Measurements from ENCODE around the gene TEX11.
"Not testable (repeated sequence)": the region's sequence is repeated elsewhere in the genome, so short reads cannot be mapped to it uniquely, and the experiment has no call there.

Gene TEX11

DNA sequence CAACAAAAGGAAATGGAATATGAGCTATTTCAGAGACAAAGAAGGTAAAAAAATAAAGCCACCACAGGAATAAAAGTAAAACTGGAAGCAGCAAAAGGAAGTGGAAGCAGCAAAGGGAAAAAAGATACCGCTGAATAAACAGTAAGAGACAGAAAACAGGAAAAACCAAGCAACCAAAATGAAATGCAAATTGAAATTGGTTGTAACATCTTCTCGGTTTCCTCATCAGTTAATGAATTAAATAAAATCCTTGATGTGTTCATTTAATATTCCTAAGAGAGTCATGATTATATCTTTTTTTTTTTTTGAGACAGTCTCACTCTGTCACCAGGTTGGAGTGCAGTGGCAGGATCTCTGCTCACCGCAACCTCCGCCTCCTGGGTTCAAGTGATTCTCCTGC is 331.1 kb downstream of the TEX11 start:
- DNase-seq, result no peak

DNA sequence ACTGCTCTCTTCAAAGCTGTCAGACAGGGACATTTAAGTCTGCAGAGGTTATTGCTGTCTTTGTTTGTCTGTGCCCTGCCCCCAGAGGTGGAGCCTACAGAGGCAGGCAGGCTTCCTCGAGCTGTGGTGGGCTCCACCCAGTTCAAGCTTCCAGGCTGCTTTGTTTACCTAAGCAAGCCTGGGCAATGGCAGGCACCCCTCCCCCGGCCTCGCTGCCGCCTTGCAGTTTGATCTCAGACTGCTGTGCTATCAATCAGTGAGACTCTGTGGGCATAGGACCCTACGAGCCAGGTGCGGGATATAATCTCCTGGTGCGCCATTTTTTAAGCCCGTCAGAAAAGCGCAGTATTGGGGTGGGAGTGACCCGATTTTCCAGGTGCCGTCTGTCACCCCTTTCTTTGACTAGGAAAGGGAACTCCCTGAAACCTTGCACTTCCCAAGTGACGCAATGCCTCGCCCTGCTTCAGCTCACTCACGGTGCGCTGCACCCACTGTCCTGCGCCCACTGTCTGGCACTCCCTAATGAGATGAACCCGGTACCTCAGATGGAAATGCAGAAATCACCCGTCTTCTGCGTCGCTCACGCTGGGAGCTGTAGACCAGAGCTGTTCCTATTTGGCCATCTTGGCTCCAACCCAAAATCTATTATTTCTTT is 338.5 kb downstream of the TEX11 start:
- DNase-seq, result not testable (repeated sequence)

DNA sequence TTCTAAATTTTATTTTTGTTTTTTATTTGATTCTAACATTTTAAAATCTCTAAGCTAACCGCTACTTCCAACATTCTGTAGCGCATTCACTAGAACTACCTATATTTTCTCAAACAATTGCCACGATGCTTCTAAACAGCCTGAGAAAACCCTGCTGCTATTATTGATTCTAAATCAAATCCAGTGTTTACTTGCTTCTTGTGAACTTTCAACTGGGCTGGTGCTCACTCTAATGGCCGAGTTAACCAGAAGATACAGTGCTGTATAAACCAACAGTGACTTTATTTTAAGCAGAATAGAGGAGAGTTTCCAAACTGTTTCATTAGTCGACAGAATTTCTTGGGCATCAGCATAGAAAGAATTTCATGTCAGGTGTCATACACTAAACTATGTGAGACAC is 353.6 kb downstream of the TEX11 start:
- DNase-seq, result no peak

DNA sequence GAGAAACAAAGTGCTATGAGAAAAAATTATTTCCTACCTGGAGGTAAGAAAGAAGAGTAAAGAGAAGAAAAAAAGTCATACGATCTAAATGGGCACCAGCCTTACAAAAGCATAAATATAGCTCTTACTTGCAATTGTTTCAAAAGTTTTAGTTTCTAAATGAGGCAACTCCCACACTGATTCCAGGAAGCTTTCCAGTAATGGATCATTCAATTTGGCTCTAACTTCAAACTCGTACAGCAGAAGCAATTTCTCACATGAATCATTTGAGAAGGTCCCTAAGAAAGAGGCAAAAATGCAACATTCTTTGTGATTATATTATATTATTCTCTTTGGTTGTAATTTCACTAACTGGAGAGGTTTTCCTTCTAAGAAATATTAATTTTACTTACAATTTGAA is 354.0 kb downstream of the TEX11 start:
- no peak for DNase-seq

DNA sequence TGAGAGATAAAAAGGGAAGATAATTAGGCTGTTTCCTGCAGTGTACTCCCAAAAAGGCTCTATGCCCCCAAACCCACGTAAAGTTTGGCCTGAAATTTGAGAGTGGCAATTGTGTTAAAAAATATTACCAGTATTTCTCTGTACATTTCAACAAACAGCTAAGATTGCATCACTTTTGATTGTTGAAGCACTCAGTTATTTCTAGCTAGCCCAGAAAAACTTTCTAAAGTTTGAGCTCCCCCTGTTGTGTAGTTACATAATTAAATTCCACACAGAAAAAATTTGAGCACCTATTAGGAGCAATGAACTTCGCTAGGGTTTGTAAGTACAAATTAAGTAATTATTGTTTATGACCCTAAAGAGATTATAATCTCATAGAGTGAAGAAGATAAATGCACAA is 354.4 kb downstream of the TEX11 start:
- DNase-seq, result peak in 2 of 3 donors; percentile 1 to 9

DNA sequence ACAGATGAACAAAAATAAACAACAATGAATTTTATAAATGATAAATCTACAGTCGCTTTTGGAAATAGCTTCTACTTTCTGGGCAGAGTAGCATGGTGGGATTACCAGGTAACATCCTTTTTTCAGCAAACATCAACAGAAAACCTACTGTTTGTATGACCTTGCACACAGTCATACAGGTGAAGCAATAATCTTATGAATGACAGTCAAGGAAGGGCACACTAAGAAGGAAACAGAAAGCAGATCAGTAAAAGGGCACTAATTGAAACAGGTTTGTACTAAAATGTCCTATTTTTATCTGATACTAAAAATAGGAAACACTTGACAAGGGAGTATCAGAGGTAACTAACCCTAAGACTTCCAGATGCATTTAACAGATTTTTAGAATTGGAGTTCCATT is 355.0 kb downstream of the TEX11 start:
- no peak for DNase-seq

DNA sequence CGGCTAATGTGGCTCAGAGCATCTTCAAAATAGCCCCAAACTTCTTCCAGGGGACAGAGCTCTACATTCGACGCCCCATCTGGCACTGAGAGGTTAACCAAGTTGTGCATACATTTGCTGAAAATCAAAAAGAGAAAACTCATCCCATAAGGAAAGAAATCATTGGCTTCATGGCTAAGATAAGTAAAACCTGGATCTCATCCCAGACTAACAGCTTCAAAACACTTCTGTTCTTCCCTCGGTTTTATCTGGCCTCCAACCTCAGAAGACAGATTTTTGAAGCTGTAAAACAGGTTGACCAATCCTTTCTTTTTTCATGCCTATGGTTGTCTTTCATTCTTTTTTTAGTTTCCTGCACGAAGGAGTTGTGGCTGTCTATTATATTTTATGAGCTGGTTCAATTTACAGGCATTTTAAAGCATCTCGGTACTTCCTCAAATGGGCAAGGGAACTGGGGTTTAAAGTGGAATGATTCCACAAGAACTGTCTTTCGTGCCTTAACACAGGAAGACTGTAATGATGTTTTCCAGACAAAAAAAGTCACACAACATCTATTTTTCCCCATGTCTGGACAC is 356.3 kb downstream of the TEX11 start:
- DNase-seq, result no peak

DNA sequence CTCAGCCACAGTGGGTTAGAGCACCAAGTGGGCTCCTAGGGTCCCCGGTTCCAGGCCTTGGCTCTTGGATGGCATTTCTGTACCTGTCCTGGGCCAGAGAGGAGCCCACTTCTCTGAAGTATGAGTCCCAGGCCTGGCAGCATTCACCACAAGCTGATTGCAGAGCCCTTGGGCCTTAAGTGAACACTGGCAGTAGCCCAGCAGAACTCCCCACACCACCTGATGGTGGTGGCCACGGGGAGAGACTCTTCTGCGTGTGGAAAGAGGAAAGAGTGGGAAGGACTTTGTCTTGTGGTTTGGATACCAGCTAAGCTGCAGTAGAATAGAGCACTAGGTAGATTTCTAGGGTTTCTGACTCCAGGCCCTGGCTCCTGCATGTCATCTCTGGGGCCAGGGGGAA is 359.1 kb downstream of the TEX11 start:
- DNase-seq, result peak in 1 of 3 donors; percentile 5

DNA sequence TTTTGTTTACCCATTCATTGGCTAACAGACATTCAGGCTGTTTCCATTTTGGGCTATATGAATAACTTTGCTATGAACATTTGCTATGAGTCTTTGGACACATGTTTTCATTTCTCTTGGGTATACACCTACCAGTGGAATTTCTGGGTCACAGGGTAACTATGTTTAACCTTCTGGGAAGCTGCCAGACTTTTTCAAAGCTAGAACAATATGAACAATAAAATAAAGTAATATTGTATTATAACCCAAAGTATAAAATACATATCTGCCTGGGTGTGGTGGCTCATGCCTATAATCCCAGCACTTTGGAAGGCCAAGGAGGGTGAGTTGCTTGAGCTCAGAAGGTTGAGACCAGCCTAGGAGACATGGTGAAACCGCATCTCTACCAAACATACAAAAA is 373.3 kb downstream of the TEX11 start:
- DNase-seq, result no peak

DNA sequence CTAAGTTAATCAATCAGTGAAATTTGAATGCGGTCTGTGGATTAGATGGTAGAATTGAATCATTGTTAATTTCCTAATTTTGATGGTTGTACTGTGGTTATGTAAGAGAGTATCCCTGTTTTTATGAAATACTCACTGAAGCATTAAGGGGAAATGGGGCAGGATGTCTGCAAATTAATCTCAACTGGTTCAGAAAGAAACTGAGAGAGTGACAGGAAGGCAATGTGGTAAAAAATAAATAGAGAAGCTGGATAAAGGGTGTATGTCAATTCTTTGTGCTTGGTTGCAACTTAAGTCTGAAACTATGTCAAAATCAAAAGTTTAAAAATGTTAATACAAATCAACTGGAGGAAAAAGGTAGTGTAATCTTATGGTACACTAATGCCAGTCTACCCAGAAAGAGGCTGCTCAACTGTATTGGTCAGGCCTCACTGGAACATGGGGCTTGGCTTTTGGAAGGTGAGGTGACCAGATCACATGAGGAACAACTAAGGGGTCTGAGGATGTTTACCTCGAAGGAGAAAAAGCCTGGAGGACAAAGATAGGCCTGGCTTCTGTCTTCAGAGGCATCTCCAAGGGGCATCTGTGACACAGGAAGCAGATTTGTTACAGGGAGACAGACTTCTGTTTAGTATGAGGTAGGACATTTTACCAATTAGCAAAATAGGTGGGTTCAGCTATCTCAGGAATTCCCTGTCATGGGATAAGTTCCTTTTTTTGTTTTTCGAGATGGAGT is 380.7 kb downstream of the TEX11 start:
- no peak for DNase-seq

DNA sequence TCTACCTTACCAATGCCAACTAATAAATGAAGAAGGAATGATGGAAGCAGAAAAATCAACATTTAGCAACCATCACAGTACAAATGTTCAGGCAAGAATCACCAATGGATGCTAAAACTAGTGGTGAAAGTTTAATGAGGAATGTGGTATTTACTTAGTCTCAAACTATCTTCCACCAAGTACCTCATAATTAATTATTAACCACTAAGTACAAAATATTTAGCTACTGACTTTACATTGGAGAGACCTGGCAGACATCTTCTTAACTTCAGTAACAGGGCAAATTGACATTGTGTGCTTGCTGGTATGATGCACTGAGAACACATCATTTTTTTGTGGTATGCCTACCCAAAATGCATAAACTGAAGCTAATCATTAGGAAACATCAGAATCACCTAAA is 381.5 kb downstream of the TEX11 start:
- no peak for DNase-seq

DNA sequence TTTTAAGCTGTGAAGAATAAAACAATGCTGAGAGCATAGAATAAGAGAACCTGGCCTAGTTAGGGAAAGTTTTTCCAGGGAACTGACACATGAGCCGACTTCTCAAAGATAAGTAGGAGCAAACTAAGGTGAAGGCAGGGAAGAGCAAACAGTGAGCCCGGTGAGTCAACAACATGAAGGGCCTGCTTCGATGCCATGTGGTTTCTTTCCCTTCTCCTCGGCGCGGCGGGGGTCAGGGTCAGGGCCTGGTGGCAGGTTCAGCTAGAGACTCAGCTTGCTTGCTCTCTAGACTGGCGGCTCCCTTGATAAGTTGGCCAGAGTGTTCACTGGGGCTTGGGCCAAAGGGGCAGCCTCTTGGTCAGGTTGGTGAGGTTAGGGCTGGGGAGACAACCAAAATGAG is 382.8 kb downstream of the TEX11 start:
- DNase-seq, result no peak

DNA sequence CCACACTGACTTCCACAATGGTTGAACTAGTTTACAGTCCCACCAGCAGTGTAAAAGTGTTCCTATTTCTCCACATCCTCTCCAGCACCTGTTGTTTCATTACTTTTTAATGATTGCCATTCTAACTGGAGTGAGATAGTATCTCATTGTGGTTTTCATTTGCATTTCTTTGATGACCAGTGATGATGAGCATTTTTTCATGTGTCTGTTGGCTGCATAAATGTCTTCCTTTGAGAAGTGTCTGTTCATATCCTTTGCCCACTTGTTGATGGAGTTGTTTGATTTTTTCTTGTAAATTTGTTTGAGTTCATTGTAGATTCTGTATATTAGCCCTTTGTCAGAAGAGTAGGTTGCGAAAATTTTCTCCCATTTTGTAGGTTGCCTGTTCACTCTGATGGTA is 392.8 kb downstream of the TEX11 start:
- not testable (repeated sequence) for DNase-seq

DNA sequence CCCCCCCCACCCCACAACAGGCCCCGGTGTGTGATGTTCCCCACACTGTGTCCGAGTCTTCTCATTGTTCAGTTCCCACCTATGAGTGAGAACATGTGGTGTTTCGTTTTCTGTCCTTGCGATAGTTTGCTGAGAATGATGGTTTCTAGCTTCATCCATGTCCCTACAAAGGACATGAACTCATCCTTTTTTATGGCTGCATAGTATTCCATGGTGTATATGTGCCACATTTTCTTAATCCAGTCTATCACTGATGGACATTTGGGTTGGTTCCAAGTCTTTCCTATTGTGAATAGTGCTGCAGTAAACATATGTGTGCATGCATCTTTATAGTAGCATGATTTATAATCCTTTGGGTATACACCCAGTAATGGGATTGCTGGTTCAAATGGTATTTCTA is 393.2 kb downstream of the TEX11 start:
- DNase-seq, result not testable (repeated sequence)

DNA sequence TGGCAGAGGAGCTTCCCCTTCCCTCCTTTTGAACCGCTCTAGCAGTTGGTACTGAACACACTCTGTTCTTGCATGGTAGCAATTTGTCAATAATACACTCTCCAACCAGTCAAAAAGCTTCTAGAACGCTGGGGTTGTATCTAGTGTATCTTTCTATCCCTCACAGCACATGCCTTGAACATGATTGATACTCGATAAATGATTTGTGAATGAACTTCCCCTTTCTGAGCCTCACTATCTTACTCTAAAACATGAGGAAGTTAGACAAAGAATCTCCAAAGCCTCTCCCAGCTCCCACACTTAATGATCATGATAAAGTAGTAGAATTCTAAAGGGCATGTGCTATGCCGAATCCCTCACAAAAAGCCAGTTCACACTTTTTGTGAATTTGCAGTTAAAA is 399.4 kb downstream of the TEX11 start:
- DNase-seq, result no peak

DNA sequence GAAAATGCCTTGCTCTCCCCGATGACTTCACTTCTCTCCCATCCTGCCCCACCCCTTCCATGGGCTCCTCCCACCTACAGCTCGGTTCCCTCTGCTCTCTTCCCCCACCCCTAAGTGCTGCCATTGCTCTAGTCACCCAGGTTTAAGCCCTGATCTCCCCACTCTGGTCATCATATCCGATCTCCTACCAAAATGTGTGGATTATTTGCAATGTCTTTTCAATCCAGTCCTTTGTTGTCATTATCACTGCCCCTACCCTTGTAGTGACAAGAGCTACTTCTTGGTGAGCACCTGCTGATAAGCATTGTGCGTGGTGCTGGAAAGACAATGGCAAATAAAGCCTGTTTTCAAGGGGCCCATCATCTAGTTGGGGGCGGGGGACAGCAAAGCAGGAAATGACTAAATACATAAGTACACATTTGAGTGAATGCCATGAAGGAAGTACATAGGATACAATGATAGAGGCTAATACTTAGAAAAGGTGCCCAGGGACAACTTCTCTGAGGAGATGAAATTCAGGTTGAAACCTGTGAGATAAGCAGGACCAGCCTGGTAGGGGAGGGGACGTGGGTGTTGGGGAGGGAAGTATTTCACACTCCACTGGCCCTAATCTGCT is 400.1 kb downstream of the TEX11 start:
- no peak for DNase-seq

DNA sequence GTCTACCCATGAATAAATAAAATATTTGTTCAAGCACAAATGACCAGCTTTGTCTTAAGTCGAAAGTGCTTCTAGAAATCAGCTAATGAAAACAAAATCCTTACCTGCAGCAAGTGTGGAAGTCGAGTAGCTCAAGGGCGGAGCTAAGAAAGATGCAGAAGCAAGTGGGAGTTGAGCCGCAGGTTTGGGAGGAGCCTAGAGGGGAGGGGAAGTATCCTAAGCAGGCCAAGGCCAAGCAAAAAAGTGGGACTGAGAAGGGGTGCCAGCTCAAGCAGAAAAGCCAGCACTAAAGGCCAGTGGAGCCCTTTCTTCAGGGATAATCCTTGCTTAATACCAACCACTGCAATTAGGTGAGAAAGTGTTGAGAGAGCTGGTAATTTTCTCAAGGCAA is 403.1 kb downstream of the TEX11 start:
- DNase-seq, result no peak

DNA sequence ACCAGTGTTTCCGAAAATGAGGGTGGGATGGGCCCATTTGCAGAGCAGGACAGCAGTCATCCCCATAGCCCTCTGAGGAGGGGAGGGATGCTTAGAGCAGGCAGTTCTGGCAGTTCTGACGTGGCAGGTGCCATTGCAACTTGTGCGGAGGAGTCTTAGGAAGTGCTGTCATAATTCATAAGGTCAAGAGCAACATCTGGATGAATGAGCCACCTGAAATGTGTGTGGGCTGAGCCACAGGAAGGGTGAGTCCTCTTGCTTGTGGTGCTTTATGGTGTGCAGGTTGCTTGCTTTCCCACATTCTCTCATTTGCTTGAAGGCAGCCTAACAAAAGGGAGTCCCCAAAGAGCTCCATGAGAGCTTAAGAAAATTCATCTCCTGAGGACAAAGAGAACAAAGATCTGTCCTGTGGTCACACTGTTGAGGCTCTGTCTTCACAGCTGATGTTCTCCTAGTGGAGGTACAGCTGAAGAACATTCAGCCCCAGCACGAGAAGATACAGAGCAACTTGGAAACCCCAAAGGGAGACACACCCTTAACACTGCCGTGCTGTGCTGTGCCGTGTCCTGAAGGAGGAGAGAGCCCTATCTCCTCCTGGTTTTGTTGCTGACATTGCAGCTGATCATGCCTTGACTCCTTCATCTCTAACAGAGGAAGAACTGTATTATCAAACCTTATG is 403.6 kb downstream of the TEX11 start:
- DNase-seq, result no peak

DNA sequence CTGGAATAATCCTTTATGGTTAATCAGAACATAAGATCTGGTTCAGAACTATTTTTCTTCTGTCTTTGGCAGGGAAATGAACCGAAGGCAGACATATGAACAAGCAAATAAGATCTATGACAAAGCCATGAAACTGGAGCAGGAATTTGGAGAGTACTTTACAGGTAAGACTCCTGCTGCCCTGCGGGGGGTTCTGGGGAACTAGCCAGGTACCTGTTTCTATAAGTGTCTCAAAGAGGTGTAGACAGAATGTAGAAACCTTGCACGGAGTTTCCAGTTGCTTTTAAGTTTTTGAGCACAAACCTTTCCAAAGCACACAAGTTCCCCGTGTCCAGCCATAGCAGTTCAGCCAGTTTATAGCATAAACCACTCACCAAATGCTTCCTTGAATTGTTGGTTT is 407.7 kb downstream of the TEX11 start:
- no peak for DNase-seq

DNA sequence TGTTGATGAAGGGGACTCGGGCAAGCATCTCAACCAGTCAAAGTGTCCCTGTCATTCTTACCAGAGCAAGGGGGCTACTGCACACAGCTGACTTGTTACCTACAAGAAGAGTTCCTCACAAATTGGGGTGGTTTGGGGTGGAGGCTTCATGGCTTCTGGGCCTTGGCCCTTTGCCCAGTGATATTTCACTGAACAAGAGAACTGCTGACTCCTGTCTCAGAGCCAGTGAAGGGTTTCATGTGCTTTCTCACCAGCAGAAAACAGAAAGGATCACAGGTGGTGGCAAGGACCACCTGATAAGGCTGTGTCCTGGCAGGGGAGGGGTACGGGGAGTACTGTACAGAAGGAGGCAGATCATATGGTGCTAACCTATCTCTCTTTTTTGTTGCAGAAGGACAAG is 410.4 kb downstream of the TEX11 start:
- no peak for DNase-seq

DNA sequence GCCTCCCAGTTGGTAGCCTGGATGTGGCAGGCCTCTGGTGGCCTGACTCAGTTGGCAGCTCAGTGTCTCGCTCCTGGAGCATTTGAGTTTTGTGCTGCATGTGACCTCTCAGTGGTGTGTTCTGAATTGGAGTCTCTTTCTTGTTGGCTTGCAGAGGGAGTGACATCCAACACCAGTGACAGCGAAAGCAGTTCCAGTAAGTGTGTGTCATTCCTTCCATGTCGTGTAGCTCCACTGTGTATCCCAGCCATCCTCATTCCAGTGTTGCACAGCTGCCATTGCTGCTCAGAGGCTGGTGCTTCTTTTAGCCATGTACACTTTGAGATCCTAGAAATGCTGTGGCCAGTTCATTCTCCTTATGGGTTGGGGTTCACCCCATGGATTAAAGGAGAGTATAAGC is 411.5 kb downstream of the TEX11 start:
- DNase-seq, result no peak

DNA sequence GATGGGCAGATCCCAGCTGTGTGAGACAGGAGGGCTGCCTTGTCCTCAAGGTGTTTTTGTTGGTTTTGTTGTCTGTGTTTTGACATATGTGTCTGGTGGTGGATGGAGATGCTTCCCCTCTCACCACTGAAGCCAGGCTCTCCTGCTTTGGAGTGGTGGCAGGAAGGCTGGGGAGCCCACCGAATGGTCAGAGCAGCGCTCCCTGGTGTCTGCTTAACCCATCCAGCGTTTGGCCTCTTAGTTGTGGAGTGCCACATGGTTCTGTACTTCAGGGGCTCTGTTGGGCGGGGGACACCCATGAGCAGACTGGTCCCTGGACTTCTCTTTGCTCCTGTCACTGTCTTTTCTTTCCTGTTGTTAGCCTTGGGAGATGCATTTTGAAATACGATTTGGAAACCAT is 412.0 kb downstream of the TEX11 start:
- no peak for DNase-seq

DNA sequence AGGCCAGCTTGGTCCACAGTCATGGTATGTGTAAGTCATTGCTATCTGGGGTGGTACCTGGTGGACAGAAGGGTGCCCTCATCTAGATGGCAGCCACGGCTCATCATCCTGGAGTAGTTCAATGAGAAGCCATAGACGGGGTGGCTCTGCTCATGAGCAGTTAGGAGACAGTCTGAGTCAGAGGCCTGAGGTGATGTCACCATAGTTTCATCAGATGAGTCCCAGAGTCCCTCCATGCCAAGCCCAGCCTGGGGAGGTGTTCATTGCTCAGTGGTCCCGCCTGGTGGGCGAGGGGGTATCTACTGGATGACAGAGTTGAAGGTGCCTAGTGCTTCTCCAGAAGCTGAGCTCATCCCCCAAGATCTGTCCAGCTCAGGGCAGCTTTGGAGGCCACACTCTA is 414.1 kb downstream of the TEX11 start:
- peak; percentile 37 to 42 (median 40) for DNase-seq
